ENCODE results near the gene ZDHHC14. TPM values are rescaled to one million over a fixed set of nuclear protein-coding genes. Genes with fewer than 3 reads are reported as not detected.
A peak's percentile ranks its signal among the peaks of the same experiment; 100 is the strongest.

The ZDHHC14 gene
- total RNA-seq, 3 donors from 2014 or later: 5.6 to 6.0 (median 5.7) TPM

DNA sequence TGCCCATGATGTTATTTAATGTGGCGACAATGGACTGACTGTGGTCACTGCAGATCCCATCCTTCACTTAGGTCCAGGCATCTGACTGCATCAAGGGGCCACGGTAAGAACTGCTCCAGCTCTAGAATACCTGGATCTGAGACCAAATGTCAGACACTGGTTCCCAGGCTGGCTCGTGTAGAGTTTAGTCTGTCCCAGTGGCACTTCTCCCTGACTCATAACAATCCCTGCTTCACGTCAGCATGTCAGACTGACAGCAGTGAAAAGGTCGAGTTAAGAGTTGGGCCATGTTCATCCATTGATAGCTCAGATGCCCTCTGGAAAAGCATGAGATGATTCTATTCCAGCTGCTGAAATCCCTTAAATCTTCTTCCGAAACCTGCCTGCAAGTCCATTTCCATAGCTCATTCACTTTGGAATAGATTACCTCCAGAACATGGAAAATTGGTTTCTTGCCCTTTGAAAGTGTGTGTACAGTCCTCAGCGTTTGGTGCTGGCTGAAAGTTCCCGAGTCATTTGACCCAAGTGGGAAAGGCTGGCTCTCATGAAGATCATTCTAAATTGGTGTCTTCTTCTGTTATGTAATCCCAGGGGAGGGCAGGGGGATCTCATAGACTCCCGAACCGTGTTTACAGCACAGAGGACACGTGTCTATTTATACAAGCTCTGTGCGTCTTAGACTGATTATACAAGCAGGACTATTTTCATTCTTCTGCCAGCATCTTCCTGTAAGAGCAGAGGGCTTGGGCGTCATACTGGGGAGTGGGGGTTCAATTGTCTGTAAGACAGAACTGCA is 160.8 kb downstream of the ZDHHC14 start:
- DNase-seq (no peak), ATAC-seq (no peak)
- H3K4me3 Mint-ChIP-seq: no peak overlapping the region
- H3K9me3 Mint-ChIP-seq: no peaks in the 10 kb centered on the region
- H3K27me3 Mint-ChIP-seq (ENCODE audit: low read depth): no peaks in the 10 kb centered on the region
- peaks cover 24% of the 10 kb centered on the region for H3K4me1 Mint-ChIP-seq (ENCODE audit: low read depth)
- H3K36me3 Mint-ChIP-seq (ENCODE audit: insufficient read depth): peaks cover 3% of the 10 kb centered on the region

DNA sequence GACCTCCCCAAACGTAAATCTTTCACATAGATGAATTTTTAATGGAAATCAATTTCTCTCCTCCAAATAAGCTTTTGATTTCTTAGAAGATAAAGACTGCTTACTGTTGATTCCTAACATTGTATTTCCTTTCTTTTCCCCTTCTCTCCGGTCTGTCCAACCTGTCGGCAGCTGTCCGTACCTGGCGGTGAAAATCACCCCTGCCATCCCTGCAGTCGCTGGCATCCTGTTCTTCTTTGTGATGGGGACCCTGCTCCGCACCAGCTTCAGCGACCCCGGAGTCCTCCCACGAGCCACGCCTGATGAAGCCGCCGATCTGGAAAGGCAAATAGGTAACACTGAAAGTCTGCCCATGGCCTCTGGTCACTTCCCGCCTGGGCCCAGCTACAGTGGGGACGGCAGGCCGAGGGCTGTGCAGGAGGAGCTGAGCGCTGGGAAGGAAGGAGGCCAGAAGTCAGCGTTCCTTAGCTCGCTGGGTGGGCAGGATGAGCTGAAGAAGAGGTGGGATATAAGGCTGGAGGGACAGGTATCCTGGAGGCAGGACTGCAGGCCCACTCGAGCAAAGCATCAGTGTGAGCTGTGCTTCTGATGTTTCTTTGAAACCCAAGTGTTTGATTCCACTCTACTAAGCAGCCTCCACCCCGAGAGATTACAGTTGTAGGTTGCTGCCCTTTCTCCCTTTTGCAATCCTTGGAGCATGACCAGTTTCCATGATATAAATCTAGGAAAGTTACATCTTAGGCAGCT is 161.6 kb downstream of the ZDHHC14 start:
- peaks cover 17% of the 10 kb centered on the region for H3K4me1 Mint-ChIP-seq (ENCODE audit: low read depth)
- no peaks in the 10 kb centered on the region for H3K27me3 Mint-ChIP-seq (ENCODE audit: low read depth)
- DNase-seq (no peak), ATAC-seq (no peak)
- peaks cover 3% of the 10 kb centered on the region for H3K36me3 Mint-ChIP-seq (ENCODE audit: insufficient read depth)
- H3K4me3 Mint-ChIP-seq: no peak overlapping the region
- H3K9me3 Mint-ChIP-seq: no peaks in the 10 kb centered on the region

DNA sequence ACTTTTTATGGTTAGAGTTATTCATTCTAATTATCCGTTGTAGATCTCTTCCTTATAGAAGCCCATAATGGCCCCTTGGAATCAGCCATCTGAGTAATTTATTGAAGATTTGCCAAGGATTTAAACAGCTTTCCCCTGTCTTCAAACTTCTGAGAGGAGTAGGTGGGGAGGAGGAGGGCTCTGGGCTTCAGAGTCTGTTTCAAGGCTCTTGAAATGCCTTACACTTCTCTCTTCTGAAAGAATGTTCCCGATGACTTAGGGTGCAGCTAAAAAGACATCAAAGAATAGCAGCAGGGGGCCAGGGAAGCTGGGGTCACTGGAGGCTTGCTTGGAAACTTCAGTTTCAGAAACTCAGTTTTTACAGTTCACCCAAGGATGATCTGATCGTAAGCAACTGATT is 165.3 kb downstream of the ZDHHC14 start:
- no peaks in the 10 kb centered on the region for H3K27me3 Mint-ChIP-seq (ENCODE audit: low read depth)
- H3K36me3 Mint-ChIP-seq (ENCODE audit: insufficient read depth): peaks cover 3% of the 10 kb centered on the region
- no peak for ATAC-seq
- no peak for DNase-seq
- H3K4me1 Mint-ChIP-seq (ENCODE audit: low read depth): peaks cover 18% of the 10 kb centered on the region
- no peaks in the 10 kb centered on the region for H3K9me3 Mint-ChIP-seq
- no peak overlapping the region for H3K4me3 Mint-ChIP-seq

DNA sequence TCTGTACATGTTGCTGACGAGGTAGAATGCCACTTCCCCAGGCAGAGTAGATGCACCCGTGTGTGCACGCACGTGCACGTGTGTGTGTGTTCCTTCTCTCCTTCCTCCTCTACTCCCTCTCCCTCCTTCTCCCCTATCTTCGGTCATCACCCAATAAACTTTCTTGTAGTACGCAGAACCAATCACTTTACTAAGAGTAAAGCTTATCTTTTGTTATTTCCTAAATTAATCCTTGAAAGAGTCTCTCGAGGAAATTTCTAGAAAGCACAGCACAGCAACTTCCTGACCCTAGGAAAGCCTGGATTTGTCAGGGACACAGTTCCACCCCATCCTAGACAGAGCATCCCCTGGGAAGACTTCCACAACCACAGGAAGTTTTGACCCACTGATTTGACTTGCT is 166.1 kb downstream of the ZDHHC14 start:
- H3K4me1 Mint-ChIP-seq (ENCODE audit: low read depth): peaks cover 26% of the 10 kb centered on the region
- H3K9me3 Mint-ChIP-seq: no peaks in the 10 kb centered on the region
- H3K4me3 Mint-ChIP-seq: no peak overlapping the region
- no peak for DNase-seq
- no peak for ATAC-seq
- no peaks in the 10 kb centered on the region for H3K27me3 Mint-ChIP-seq (ENCODE audit: low read depth)
- H3K36me3 Mint-ChIP-seq (ENCODE audit: insufficient read depth): peaks cover 3% of the 10 kb centered on the region

DNA sequence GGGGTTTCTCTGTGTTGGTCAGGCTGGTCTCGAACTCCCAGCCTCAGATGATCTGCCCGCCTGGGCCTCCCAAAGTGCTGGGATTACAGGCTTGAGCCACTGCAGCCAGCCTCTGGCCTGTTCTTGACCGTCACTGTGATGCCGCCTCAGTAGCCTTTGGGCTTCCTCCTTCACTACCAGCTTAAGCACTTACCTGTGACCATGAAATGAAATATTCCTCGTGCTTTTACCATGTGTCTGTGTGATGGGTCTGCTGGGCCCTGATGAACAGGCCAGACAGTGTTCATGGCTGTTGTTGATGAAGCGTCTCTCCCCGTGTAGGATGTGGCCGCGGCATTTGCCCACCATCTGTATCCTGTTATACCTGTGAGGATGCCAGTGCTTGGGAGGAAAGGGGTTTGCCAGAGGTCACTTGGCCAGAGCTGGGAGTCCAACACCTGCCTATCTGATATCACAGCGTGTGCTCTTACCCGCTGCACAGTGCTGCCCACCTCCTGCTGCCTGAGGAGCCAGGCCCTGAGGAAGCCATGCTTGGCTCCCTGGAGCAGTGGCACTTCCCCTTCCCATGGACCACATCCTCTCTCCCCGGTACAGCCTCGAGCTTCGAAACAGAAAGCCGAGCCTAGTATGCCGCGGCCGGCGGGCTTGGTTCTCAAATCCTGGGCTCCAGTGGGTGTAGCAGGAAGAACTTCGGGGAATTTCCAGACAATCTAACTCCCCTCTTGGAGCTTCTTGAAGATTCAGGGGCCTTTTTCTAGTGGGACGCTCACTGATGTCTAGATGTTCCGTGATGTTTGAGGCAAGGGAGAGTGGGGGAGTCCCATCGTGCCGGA is 167.9 kb downstream of the ZDHHC14 start:
- ATAC-seq: no peak
- no peak for DNase-seq
- H3K4me3 Mint-ChIP-seq: no peak overlapping the region

DNA sequence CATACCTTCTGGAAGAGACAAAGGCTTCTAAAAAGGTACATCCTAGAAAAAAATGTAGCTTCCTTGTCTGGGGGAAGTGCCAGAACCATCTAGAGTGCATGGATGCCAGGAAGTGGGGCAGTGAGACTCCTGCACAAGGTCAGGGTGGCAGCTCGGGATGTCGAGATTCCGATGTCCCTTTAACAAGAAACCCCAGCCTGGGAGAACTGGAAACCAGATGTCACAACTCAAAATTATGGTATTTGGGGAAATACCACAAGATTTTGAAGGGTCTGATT is 168.4 kb downstream of the ZDHHC14 start:
- H3K4me3 Mint-ChIP-seq: no peak overlapping the region
- DNase-seq (no peak), ATAC-seq (no peak)
- H3K36me3 Mint-ChIP-seq (ENCODE audit: insufficient read depth): no peaks in the 10 kb centered on the region
- no peaks in the 10 kb centered on the region for H3K27me3 Mint-ChIP-seq (ENCODE audit: low read depth)
- no peaks in the 10 kb centered on the region for H3K9me3 Mint-ChIP-seq
- peaks cover 26% of the 10 kb centered on the region for H3K4me1 Mint-ChIP-seq (ENCODE audit: low read depth)

More for the DNA sequence above, 167.9 kb downstream of the ZDHHC14 start:
- H3K4me1 Mint-ChIP-seq (ENCODE audit: low read depth): peaks cover 26% of the 10 kb centered on the region
- H3K27me3 Mint-ChIP-seq (ENCODE audit: low read depth): no peaks in the 10 kb centered on the region
- no peaks in the 10 kb centered on the region for H3K36me3 Mint-ChIP-seq (ENCODE audit: insufficient read depth)
- H3K9me3 Mint-ChIP-seq: no peaks in the 10 kb centered on the region

DNA sequence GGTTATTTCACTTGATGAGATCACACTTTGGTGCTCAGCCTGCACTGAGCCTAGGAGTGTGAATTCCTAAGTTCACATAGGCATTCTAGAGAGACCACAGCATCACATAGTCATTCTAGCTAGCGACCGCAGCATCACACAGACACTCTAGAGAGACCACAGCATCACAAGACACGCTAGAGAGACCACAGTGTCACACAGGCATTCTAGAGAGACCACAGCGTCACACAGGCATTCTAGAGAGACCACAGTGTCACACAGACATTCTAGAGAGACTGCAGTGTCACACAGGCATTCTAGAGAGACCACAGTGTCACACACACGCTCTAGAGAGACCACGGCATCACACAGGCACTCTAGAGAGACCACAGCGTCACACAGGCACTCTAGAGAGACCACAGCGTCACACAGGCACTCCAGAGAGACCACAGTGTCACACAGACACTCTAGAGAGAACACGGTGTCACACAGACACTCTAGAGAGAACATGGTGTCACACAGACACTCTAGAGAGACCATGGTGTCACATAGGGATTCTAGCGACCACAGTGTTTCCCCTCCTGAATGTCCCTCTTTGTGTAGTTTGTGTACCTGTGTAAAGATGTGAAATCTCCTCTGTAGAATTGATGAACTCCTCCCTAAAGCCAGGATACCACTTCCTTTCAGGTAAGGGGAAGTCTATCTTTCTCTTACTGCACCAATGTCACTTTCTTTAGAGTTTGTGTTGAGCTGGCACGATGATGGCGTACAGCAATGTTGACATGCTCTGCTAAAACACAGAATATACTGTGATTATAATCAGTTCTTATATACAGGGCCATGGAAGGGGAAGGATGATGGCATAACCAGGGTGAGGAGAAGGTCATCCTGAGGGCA is 169.4 kb downstream of the ZDHHC14 start:
- DNase-seq (no peak), ATAC-seq (peak; percentile 63 to 85)
- Mint-ChIP-seq H3K9me3 (no peaks in the 10 kb centered on the region), H3K36me3 (ENCODE audit: insufficient read depth) (no peaks in the 10 kb centered on the region), H3K4me3 (no peak overlapping the region), H3K4me1 (ENCODE audit: low read depth) (peaks cover 26% of the 10 kb centered on the region), H3K27me3 (ENCODE audit: low read depth) (no peaks in the 10 kb centered on the region)

DNA sequence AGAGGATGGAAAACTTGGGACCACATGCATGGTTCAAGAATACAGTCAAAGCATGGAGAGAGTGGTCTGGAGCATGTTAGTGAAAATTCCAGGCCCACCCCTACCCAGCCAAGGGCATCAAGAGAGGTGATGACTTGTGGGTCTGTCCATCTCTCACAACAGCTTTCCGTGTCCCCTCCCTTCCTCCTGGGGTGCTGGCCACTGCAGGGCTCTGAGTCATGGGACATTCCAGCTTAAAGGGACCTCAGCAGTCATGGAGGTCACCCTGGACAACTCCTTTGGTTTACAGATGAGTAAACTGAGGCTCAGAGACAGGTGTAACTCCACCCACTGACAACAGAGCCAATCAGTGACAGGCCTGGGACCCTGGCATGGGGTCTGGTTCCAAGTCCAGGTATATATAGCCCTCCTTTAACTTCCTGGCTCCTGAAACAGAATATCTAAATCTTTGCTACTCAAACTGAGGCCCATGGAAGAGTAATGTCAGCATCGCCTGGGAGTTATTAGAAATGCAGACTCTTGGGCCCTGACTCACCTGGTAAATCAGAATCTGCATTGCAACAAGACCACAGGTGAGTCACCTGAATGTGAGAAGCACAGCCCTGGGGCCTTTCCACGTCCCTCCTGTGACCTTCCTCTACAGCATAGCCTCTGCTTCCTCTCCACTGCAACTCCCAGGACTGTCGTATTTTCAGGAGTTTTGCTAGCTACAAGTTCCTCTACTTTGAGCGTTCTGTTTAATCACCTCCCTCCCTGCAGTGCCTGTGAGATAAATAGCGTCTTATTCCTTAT is 170.2 kb downstream of the ZDHHC14 start:
- Mint-ChIP-seq H3K4me1 (ENCODE audit: low read depth) (peaks cover 26% of the 10 kb centered on the region), H3K36me3 (ENCODE audit: insufficient read depth) (no peaks in the 10 kb centered on the region), H3K4me3 (no peak overlapping the region), H3K9me3 (no peaks in the 10 kb centered on the region), H3K27me3 (ENCODE audit: low read depth) (no peaks in the 10 kb centered on the region)
- ATAC-seq: no peak
- no peak for DNase-seq

DNA sequence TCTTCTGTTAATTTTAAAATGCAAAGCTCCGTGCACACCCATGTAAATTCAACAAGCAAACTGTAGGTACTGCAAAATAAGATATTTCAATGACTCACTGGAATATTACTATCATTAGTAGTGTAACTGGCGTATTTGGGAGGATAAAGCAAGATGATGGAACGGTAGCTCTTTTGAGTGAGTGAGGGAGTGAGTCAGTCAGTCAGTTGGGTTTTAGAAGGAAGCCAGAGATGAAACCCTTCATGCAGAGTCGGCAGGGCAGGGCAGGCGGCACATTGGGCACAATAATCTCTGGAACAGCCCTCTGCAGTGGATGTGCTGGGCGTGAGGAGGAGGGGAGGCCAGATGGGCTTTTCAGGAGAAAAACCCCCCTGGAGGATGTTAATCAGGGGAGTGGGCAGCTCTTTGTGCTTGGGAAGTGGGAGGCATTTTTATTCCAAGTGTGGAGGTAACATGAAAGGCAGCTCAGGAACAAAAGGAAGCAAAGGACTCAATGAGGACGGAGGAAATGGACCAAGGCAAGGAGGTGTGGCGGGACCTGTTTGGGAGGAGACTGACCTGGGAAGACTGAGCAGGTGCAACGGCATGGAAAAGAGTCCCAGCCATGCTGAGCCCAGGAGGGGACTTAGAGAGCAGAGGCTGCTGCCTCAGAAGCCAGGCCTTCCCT is 171.2 kb downstream of the ZDHHC14 start:
- Mint-ChIP-seq H3K36me3 (ENCODE audit: insufficient read depth) (no peaks in the 10 kb centered on the region), H3K4me3 (no peak overlapping the region), H3K9me3 (no peaks in the 10 kb centered on the region), H3K27me3 (ENCODE audit: low read depth) (no peaks in the 10 kb centered on the region), H3K4me1 (ENCODE audit: low read depth) (peaks cover 35% of the 10 kb centered on the region)
- ATAC-seq (no peak), DNase-seq (no peak)

DNA sequence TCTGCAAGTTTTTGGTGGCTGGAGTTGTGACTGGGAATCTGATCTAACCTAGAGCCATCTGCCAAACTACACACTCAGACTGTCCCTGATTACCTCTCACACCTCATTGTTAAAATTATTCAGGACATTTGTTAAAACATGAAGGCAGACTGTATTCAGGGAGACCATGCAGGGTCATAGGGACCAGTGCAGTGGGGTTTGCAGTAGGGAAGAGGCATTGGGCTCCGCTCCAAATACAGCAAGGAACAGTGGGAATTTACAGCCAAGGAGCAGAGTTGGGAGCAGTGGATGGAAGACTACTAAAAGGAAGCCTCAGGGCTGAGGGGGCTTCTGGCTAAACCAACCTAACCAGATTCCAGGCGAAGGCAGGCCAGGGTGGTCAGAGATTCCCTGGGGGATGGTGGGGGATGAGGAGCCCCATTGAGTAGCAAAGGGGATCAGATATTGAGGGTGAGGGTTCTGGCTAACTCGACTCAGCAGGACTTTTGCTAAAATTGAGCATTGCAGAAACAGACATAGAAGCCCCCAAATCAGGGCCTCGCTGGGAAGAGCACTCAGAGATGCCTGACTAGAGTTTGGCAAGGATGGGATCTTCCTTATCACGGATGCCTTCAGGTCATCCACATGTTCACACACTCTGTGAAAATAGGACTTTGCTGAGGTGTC is 172.0 kb downstream of the ZDHHC14 start:
- DNase-seq: no peak
- no peak overlapping the region for H3K4me3 Mint-ChIP-seq
- peaks cover 40% of the 10 kb centered on the region for H3K4me1 Mint-ChIP-seq (ENCODE audit: low read depth)
- ATAC-seq: no peak
- H3K36me3 Mint-ChIP-seq (ENCODE audit: insufficient read depth): no peaks in the 10 kb centered on the region
- no peaks in the 10 kb centered on the region for H3K27me3 Mint-ChIP-seq (ENCODE audit: low read depth)
- H3K9me3 Mint-ChIP-seq: no peaks in the 10 kb centered on the region

DNA sequence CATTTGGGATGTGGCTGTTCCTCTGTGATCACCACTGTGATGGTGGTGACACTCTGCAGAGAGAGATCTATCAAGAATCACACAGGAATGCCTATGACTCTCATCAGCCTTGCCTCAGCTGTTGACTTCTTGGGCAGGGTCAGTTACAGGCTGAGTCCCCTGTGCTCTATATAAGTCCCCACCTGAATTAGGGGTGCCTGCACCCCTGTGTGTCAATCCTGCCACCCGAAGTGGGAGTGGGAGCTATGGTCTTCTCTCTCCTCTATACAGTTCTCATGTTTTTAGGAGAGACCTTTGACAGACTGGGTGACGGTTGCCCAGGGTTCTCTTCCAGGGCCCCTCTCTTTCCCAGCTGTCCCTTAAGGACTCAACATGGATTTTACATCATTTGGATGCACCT is 173.8 kb downstream of the ZDHHC14 start:
- peaks cover 3% of the 10 kb centered on the region for H3K36me3 Mint-ChIP-seq (ENCODE audit: insufficient read depth)

DNA sequence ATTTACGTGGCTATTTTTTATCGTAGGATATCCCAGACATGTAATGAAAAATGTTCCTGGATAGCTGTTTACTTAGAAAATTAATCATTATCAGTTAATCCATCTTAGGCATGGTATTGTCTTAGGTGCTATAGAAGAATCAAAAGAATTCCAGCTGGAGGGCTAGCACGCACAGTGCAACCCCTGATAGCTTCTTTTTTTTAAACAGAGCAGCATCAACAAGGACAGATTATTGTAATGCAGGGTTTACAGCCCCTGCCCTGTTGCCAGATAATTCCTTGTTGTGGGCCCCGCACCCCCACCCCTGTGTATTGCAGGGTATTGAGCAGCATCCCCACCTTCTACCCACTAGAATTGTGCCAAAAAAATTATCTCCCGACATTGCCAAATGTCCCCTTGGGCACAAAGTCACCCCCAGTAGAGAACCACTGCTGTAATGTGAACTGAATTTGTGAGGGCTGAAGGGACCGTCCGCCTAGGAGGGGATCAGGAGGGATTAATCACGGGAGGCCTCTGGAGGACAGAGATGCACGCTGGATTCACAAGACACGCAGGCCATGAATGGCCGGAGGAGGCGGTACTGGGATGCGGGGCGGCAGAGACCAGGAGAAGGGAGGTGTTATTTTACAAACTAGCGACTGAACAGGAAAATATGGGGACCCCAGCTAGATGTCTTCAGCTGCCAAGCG is 174.6 kb downstream of the ZDHHC14 start:
- H3K4me3 Mint-ChIP-seq: no peak overlapping the region
- no peaks in the 10 kb centered on the region for H3K27me3 Mint-ChIP-seq (ENCODE audit: low read depth)
- H3K9me3 Mint-ChIP-seq: no peaks in the 10 kb centered on the region
- H3K36me3 Mint-ChIP-seq (ENCODE audit: insufficient read depth): peaks cover 4% of the 10 kb centered on the region
- peaks cover 40% of the 10 kb centered on the region for H3K4me1 Mint-ChIP-seq (ENCODE audit: low read depth)
- DNase-seq: no peak
- no peak for ATAC-seq

More for the DNA sequence above, 173.8 kb downstream of the ZDHHC14 start:
- Mint-ChIP-seq H3K9me3 (no peaks in the 10 kb centered on the region), H3K4me3 (no peak overlapping the region), H3K4me1 (ENCODE audit: low read depth) (peaks cover 48% of the 10 kb centered on the region), H3K27me3 (ENCODE audit: low read depth) (no peaks in the 10 kb centered on the region)
- ATAC-seq (no peak), DNase-seq (no peak)

Data from activated T-cell treated with anti-CD3 and anti-CD28 coated beads, Interleukin-2, amount 50 U/mL, for 4 hours (primary cell).